GM12801 (cell line): ENCODE results near the gene INHA.

Source experiments
- TF ChIP-seq, protein P1 (sequence below): IDR thresholded peaks from one replicate; pipeline ENCODE4 v1.5.1; 2011; ENCODE audit warnings: control low read depth; ENCODE audit not compliant: insufficient read length; ENCODE audit errors: extremely low read depth

Gene INHA

GRCh38 chr2:219605607-219605954, 33.5 kb downstream of the INHA start:
- TF ChIP-seq, protein P1, sequence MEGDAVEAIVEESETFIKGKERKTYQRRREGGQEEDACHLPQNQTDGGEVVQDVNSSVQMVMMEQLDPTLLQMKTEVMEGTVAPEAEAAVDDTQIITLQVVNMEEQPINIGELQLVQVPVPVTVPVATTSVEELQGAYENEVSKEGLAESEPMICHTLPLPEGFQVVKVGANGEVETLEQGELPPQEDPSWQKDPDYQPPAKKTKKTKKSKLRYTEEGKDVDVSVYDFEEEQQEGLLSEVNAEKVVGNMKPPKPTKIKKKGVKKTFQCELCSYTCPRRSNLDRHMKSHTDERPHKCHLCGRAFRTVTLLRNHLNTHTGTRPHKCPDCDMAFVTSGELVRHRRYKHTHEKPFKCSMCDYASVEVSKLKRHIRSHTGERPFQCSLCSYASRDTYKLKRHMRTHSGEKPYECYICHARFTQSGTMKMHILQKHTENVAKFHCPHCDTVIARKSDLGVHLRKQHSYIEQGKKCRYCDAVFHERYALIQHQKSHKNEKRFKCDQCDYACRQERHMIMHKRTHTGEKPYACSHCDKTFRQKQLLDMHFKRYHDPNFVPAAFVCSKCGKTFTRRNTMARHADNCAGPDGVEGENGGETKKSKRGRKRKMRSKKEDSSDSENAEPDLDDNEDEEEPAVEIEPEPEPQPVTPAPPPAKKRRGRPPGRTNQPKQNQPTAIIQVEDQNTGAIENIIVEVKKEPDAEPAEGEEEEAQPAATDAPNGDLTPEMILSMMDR = no peak

DNA sequence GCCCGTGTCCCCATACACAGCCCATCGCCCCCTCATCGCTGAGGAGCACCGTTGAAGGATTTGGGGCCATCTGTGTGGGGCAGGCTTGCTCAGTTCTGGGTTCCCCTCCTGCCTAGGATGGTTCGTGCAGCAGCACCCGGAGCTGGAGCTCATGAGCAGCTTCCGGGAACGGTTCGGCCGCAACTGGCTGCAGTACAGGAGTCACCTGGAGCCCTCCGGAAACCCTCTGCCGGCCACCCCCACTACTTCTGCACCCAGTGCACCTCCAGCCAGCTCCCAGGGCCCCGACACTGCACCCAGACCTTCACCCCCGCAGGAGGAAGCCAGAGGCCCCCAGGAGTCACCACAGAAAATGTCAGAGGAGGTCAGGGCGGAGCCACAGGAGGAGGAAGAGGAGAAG, 35.8 kb downstream of the INHA start:
- TF ChIP-seq, protein P1 = no peak

DNA sequence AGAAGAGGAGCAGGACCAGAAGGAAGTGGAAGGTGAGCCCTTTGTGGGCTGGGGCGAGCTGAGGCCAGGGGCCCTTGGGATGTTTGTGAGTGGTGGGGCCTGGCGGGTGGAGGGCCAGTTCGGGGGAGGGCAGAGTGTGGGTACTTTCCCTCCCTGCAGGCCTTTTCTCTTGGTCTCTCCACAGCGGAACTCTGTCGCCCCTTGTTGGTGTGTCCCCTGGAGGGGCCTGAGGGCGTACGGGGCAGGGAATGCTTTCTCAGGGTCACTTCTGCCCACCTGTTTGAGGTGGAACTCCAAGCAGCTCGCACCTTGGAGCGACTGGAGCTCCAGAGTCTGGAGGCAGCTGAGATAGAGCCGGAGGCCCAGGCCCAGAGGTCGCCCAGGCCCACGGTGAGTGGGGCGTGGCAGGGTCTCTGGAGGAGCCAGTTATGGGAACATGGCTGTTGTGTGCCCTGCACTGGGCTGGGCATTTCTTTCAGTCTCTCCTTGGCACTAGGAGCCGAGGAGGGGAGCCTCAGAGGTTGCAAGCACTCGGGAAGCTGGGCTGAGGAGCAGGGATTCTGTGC, 36.4 kb downstream of the INHA start:
- TF ChIP-seq, protein P1 = no peak

DNA sequence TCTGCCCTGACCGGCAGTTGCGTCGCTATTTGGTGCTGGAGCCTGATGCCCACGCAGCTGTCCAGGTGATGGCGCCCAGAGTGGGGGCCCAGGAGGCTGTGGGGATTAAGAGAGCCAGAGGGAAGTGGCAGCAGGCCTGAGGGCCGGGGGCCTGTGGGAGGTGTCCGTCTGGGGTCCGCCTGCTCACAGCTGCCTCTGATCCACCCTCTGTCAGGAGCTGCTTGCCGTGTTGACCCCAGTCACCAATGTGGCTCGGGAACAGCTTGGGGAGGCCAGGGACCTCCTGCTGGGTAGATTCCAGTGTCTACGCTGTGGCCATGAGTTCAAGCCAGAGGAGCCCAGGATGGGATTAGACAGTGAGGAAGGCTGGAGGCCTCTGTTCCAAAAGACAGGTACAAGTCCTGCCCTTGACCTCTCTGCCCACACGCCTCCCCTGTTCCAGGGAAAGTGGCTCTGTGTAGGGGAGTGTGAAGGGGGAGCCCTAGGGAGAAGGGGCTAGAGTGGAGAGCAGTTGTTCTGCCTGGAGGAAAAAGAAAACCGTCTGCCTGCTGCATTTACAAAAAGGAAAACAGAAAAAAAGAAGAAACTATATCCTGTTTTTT, 37.1 kb downstream of the INHA start:
- TF ChIP-seq, protein P1 = no peak

- TF ChIP-seq, protein P1 = no peak
Measured at GRCh38 chr2:219611306-219611705, 39.2 kb downstream of the INHA start.

DNA sequence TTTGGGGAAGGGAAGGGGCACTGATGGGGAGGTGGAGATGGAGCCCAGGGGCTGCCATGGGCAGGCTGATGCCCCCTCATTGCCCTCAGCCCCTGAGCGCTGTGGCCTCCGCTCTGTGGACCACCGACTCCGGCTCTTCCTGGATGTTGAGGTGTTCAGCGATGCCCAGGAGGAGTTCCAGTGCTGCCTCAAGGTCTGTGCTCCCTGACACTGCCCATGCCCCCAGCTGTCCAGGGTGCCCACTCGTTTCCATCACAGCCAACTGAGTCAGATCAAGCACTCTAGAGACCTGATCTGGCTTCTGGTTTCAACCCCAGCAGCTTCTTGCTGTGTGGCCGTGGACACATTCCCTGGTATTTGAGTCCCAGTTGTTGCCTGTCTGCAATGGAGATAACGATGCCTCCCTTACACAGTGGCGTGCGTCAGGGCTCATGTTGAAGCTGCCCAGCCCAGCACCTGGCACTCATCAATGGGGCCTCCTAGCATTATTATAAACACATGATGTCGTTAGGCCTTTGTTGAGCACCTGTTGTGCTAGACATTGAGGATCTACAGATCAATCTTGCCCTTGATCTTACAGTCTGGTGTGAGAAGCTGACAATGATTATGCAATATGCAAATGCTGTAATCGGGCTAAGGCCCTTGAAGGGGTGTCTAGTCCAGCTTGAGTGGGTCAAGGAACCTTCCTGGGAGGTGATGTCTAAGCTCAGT, 39.9 kb downstream of the INHA start:
- TF ChIP-seq, protein P1 = no peak

- TF ChIP-seq, protein P1 = no peak
Measured at GRCh38 chr2:219612577-219613286, 40.6 kb downstream of the INHA start.
